HG03108 (cell line): ENCODE measurements around the gene AGPS.
"Not testable (repeated sequence)": the region's sequence is repeated elsewhere in the genome, so short reads cannot be mapped to it uniquely, and the experiment has no call there.

Experiments used
- ATAC-seq: cut with Tn5 transposase; IDR thresholded peaks from one replicate; pipeline ENCODE4 v1.9.1; 2021; ENCODE audit warnings: moderate library complexity; ENCODE audit not compliant: unreplicated experiment

Gene AGPS

DNA sequence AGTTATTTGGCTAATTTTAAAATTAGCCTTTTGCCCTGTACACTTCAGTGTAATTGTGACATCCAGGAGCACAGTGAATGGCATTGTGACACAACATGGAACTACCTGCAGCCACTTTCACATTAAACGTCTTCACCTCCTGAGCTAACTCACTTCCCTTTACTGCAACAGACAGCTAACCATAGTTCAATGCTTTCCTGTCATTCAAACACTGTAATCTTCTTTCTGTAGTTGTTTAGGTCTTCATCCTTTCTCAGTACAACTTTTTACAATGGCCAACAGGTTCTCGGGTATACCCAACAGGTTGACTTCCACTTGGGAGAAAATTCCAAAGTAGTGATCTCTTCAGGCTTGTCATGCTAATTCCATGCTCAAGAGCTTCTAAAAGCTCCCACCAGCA, 8.6 kb upstream of the AGPS start:
- no peak for ATAC-seq

DNA sequence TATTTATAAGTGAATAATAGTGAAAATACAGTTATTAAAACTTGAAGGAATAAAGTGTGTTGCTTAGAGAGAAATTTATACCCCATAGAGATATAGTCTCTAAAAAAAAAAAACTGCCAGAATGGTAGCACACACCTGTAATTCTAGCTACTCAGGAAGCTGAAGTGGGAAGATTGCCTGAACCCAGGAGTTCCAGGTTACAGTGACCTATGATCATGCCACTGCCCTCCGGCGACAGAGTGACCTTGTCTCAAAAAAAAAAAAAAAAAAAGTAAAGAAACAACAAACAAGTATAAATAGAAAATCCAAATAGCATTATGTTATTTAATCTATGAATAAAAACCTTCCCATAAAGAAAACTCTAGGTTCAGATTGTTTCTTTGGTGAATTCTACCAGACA, 7.4 kb upstream of the AGPS start:
- ATAC-seq = no peak

DNA sequence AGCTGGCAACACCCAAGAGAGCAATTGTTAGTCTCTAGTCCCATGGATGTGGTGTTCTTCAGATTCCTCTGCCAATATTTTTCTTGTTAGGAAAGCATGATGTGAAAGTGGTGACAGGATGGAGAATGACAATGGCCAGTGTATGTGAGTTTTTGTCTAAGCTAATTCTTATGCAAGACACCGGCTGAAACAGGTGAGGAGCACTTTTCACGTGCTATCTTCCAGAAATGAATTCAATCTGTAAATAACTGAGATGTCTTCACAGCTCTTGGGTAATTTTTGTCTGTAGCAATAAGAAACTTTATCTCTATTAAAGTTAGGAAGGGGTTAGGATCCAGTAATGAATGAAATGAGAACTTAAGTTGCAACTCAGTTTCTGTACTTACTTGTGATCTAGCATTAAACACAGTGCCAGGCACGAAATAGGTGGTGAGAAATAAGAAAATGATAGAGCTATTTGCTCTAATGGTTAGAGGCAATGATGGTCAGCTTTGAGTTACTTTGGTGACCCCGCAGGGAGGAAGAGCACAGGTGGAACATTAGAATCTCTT, 676 bp upstream of the AGPS start:
- no peak for ATAC-seq

DNA sequence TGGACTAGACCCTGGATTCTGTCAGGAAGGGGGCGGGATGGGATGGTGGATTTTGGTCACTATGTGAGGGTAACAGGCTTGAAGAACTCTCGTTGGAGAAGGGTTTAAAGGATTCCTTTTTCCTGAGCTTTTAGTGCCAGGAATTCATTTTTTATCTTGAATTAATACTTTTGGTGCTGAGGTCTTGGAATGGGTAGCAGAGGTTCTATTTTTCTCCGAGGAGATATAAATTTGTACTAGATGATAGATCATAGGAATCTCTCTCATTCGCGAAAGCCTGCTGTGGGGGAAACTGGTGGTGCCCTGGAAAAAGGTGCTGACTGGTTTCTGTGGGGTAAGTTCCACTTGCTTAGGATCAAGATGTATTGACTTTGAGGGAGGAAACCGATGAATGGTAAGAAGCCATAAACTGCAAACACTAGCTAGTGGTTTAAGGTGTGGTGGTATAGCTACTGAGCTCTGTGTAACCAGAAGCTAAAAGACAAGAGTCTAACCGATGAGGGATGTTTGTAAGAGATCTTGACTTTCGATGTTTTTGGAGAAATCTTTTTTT, 706 bp downstream of the AGPS start:
- ATAC-seq = no peak

DNA sequence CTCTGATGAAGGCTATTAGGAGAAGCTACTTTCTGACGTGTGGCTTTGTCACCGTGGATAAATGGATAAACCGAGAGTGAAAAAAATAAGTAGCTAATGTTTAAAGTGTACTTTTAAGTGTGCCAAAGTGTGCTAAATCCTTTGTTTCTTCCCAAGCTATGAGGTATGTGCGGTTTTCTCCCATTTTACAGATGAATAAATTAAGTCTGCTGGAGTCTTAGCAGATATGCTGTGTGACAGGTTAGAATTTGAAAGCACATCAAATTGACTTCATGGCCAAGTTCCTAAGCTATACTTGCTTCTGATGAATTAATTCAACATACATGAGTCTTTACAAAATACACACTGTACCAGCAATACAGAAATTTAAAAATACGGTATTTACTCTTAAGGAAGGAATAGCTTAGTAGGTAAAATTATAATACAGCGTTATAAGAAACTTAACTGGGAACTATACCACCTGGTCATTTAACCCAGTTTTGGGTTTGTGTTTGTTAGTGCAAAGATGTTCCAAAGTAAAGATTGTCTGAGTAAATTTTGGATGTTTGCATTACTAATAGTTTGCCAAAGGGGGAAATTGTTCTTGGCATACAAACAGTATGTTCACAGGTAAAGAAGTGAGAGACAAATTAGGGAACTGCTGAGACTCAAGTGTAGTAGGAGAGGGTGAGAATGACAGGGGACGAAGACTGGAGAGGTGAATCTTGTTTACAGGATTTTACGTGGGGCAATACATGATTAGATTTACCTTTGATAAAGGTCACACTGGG, 1.4 kb downstream of the AGPS start:
- ATAC-seq = no peak

DNA sequence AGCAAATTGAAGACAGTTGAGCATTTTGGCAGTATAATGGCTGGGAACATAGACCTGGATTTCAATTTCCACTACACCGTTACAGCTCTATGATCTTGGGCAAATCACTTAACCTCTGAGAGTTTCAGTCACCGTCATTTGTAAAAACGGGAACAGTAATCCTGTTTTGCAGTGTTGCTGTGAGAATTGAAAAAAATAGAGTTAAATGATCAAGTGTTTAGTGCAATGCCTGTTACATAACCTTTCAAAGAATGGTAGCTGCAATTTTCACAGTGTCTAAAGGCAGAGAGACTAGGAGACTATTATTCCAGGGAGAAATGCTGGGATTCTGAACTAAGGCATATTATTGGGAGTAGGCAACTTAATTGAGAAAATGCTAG, 2.0 kb downstream of the AGPS start:
- ATAC-seq = no peak

DNA sequence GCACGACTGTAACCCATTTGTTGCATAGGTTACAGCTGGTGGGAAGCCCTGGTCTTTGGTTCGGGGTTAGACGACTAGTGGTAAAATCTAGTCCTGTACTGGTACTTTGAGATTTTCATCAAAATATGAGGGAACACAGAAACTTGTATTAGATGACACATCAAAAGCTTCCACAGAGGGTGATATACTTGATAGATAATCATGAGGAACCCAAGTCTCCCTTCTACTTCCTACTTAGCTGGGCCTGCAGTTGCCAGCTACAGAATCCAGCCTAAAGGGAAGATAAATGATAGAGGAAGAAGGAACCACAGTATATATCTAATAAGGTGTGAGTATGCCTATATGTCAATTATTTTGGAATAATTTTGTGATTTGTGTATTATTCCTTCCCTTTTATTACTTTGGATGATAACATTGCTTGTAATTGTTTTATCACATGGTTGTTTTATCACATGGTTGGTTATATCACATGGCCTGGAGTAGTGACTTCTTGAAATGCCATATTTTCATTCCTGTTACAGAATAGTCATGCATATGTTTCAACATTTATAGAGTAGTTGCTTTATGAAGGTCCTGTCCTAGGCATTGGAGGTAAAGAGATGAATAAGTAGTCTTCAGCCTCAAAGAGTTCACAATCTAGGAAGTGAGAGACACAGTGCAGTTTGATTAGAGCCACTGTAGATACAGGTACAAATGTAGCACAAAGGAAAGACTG, 2.9 kb downstream of the AGPS start:
- ATAC-seq = no peak

DNA sequence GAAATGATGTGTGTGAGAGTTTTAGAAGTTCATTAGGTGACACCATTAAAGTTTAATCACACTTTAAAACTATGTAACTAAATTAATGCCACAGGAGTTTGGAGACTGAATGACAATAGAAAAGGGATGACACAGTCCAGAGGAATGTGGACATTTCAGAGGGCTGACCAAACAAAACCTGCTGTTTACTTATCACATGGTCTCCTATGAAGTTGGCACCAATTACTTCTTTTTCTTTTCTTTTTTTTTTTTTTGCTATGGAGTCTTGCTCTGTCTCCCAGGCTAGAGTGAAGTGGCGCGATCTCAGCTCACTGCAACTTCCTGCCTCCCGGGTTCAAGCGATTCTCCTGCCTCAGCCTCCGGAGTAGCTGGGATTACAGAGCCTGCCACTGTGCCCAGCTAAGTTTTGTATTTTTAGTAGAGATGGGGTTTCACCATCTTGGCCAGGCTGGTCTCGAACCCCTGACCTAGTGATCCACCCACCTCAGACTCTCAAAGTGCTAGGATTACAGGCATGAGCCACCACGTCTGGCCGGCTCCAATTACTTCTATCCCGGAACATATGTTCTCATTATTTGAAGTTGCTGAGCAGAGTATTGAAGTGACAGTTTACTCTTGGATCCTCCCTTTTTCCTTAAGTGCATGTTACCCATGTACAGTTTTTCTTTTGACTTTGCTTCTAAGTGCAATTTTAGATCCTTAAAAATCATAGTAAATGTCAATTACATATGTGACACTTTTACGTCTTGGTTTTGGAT, 4.3 kb downstream of the AGPS start:
- ATAC-seq = no peak

DNA sequence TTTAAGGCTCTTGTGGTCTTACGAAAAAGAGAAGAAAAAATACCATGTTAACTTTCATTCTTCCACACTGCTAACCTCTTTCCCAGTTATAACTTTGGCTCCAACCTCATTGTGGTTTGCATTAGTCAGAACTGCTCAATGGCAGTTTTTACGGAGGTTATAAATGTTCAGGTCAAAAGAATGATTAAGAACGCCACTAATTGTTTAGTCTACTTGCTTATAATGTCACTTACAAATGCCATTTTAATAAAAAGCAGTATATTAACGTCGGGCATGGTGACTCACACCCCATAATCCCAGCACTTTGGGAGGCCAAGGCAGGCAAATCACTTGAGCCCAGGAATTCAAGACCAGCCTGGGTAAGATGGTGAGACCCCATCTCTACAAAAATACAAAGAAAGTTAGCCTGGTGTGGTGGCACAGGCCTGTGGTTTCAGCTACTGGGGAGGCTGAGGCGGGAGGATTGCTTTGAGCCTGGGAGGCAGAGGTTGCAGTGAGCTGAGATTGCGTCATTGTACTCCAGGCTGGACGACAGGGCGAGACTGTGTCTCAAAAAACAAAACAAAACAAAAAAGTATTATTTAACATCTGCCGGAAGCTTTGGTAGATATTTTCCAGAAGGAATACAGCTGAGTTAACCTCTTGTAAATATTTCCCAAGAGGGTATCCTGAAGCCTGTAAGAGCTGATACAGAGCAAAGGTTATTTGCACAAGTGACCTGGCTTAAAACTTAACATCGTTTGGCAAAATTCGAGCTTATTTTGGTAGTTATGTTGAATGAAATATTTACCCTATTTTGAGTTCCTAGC, 5.1 kb downstream of the AGPS start:
- ATAC-seq = no peak

DNA sequence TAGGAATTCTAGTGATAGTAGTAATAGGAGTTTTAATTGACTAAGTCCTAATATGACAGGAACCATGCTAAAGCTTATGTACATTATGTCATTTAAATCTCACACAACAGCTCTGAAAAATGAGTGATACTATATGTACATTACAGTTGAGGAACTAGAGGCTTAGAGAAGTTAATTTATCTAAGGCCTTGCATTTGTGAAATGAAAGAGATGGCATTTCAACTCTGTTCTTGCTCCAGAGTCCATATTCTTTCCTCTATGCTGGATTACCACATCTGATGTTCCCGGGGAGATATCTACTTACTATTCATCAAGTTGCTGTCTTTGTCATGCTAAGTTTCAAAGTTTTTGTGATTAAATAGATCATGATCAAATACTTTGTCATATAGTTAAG, 5.7 kb downstream of the AGPS start:
- no peak for ATAC-seq

DNA sequence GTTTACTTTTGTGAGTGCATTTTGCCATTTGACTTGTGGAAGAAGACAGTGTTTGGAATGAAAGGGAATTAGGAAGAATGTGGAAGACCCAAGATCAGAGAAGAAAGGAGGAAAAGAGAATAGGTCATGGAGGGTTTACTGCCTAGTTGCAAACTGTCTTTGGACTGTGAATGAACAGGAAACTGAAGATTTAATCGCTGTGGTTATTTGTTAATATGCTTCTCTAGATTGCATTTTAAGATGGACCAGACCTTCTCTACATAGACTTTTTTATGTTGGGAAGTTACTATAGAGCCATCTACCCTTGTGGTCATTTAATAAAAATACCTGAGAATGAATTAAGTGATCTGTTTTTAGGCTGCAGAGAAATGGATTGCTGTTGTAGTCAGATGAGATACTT, 6.2 kb downstream of the AGPS start:
- no peak for ATAC-seq

DNA sequence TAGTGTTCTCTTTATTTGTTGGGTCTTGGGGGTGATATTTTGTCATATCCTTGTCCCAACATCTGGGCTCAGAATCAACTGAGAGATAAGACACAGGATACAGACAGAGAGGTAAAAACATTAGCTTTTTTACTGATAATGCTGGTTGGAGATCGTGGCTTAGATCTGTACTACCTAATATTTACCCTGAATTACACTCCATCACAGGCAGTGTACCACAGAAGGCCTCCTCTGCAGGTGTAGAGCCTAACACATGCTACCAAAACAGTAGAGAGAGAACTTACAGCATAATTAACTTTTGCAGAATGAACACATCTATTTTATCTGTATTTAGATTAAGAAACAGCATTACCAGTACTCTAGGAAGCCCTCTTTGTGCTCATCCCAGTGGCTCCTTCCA, 6.8 kb downstream of the AGPS start:
- ATAC-seq = no peak

DNA sequence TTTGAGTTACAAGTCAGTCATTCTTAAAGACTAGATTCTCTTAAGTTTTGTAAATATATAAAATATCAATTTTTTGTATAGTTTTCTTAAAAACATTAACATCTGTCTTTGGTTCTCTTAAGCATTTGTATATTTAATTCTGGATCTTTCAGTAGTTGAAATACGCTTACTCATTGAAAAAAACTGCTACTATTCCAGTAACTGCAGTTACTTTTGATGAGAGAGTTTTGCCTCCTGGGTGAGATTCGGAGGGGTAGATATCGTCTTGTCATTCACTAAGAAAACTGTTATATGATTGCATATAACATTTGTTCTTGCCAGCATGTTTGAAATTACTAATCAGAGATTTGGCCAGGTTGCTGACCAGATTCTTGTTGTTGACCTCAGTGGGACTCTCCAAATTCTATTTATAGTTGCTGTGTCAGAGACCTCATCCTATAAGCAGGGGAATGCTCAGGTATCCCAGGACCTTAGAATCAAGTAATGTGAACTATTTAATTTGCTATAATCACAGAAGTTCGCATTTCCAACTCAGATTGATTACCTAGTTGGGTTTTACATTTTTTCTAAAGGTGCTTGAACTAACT, 7.9 kb downstream of the AGPS start:
- no peak for ATAC-seq

DNA sequence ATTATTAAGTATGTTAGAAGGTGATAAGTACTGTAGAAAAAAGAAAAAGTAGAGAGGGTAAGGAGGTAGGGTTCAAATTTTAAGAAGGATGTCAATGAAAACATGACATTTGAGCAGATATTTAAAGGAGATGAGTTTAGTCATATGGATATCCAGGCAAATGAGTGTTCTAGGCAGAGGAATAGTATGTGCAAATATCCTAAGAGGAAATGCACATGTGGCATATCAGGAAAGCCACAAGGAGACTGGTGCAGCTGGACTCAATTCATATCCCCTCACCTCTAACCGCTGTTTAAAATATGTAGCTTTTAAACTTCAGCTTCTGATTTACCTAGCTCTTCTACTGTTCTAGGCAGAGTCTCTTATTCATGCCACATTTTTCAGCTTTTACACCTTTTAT, 9.5 kb downstream of the AGPS start:
- no peak for ATAC-seq

DNA sequence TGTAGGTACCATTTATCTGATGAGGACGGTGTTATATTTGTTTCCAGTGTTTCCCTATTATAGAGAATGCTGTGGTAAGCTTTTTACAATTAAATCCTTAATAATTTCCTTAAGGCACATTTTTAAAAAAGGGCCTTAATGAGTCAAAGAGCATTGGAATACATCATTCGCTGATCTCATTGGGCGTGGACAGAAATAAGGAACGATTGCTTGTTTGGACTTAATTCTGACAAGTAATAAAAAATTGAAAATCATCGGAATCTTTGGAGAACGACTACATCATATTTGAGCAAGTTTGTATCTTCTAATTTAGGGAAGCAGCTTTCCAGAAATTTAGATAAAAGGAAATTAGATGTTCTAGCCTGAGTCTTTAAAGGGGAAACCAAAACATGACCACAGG, 11.3 kb downstream of the AGPS start:
- ATAC-seq = no peak

DNA sequence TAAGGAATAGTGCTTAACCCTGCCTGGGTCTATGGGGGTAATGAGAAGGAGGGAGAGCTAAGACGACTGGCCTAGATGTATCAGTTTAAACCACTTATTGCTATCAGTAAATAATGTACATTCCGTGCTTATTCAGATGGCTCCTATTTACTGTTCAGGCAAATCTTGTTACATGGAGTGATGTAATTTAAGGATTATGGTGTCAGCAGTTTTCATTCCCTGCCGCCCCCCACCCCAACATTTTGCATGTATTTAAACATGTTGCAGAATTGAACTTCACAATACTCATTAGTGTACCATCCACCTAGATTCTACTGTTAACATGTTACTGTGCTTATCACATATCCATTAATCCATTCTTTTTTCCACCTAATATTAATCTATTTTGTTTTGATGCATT, 11.7 kb downstream of the AGPS start:
- ATAC-seq = no peak

DNA sequence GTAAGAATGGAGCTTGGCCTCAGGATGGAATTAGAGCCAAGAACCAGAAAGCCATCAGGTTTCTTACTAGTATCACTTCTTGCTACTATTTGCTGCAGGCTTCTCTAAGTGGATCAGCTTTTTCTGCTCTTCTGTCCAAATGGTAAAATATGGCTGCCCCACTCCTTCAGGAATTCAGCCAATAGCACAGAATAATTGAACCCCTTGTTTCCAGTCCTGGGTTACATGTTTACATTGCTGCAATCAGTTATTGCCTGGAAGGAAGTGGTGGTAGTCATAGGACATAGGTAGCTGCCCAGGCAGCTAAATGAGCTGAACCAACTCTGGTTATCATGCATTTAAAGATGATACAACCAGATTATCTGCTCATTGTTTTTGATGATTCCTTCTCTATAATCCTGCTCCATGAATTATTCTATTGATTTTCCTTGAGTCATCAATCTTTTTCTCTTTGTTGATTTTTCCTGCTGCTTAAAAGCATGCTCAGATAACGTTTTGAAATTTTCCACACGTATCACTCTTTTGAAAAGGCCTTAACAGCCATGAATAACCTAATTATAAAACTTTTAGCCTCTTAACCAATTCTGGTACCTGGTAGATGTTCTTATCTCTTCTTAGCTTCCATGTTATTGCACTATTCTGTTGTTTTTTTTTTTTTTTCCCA, 12.6 kb downstream of the AGPS start:
- no peak for ATAC-seq

DNA sequence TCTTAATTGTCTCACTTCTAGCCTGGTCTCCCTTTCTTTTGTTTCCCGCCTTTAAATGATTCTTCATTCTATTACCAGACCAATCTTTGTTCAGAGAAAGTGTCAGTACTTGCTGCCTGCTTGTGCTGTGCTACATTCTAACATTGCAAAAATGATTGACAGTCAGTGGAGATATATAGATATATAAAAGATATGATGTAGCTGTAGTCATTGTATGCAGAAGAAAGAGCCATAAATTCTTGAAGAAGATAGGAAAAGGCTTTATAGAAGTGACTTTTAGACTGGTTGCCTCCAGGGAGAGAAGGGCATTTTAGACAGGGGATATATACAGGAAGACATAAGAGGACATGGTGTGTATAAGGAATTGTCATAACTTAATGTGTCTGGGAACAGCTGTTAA, 13.6 kb downstream of the AGPS start:
- ATAC-seq = no peak

DNA sequence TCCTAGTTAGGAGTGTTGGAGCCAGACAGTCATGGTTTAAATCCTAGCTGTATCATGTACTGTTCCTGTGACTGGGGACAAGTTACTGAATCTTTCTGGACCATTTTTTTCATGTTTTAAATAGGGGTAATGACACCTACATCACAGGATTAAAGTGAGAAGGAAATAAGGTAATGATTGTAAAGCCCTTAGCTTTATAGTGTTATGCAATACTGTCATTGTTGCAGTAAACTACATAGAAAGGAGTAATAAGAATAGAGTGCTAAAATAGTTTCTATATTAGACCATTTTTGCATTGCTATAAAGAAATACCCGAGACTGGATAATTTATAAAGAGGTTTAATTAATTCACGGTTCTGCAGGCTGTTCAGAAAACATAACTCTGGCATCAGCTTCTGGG, 14.5 kb downstream of the AGPS start:
- ATAC-seq = no peak

DNA sequence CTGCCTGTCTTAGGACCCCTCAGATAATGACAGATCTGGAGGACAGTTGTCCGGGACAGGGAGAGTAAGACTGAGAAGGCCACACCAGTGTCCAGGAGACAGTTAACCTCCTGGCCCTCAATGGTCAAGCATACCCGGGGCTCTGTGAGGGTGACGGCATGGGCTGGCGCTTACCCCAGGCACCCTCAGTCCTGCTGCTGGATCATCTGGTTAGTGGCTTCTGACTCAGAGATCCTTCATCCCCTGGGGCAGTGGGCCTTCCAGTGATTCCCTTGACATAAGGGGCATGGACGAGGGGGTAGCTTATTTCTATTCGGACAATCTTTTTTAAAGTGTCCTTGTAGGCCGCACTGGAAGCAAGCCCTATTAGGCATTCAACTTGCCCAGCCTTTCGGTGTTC, 18.1 kb downstream of the AGPS start:
- not testable (repeated sequence) for ATAC-seq
